Type B pancreatic cell (in vitro differentiated cells): ENCODE data around the gene MASP2. TPM values are rescaled to one million over a fixed set of nuclear protein-coding genes. Genes with fewer than 3 reads are reported as not detected.
"Not testable (repeated sequence)": the region's sequence is repeated elsewhere in the genome, so short reads cannot be mapped to it uniquely, and the experiment has no call there.

ENCODE experiments used
- DNase-seq: peaks from one replicate; pipeline ENCODE4 v3.0.0; 2021; ENCODE audit warnings: mixed read lengths; ENCODE audit not compliant: unreplicated experiment; ENCODE audit errors: extremely low spot score
- H3K27ac Mint-ChIP-seq: 2 replicates; pipeline ENCODE4 v1.8.0; 2021; ENCODE audit warnings: mild to moderate bottlenecking, mixed read lengths
- H3K27me3 Mint-ChIP-seq: 2 replicates; pipeline ENCODE4 v1.8.0; 2021; ENCODE audit warnings: mixed read lengths
- H3K36me3 Mint-ChIP-seq: 2 replicates; pipeline ENCODE4 v1.8.0; 2021; ENCODE audit warnings: mixed read lengths
- H3K4me1 Mint-ChIP-seq: one replicate; pipeline ENCODE4 v1.8.0; 2021; ENCODE audit warnings: mixed read lengths; ENCODE audit not compliant: unreplicated experiment
- H3K4me3 Mint-ChIP-seq: 2 replicates; pipeline ENCODE4 v1.8.0; 2021; ENCODE audit warnings: mild to moderate bottlenecking, mixed read lengths
- H3K9me3 Mint-ChIP-seq: 2 replicates; pipeline ENCODE4 v1.8.0; 2021; ENCODE audit warnings: mixed read lengths
- total RNA-seq: library from RNA; stranded (reverse); gene quantifications from 2 replicates; pipeline ENCODE4 v1.2.1, GENCODE V29; 2021; ENCODE audit warnings: low replicate concordance
- TF ChIP-seq, protein P1 (sequence below): fragments of 200-600 bp; sonication (generic); conservative IDR thresholded peaks from 2 replicates; pipeline ENCODE4 v1.5.0; 2021; ENCODE audit warnings: antibody characterized with exemption, mild to moderate bottlenecking

Gene MASP2
- total RNA-seq, 1 donor from 2014 or later: 0.34 TPM

DNA sequence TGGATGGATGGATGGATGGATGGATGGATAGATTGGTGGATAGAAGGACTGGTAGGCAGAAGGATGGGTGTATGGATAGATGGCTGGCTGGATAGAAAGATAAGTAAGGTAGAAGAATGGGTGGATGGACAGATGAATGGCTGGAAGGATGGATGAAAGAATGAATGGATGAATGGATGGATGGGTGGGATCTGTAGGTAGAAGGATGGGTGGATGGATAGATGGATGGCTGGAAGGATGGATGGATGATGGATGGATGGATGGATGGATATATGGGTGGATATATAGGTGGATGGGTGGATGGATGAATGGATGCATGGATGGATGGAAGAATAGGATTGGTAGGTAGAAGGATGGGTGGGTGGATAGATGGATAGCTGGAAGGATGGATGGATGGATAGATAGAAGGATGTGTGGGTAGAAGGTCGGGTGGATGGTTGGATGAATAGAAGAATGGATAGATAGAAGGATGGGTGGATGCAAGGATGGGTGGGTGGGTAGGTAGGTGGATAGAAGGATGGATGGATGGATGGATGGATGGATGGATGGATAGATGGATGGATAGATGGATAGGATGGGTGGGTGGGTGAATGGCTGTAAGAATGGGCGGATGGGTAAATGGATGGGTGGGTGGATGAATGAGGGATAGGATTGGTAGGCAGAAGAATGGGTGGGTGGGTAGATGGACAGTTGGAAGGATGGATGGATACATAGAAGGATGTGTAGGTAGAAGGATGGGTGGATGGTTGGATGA lies 7.5 kb downstream of the MASP2 start:
- no peak for DNase-seq
- no peak overlapping the region for H3K27ac Mint-ChIP-seq
- H3K4me1 Mint-ChIP-seq: peaks cover 6% of the 10 kb centered on the region
- H3K9me3 Mint-ChIP-seq: no peaks in the 10 kb centered on the region
- H3K27me3 Mint-ChIP-seq: peaks cover 7% of the 10 kb centered on the region
- TF ChIP-seq, protein P1, sequence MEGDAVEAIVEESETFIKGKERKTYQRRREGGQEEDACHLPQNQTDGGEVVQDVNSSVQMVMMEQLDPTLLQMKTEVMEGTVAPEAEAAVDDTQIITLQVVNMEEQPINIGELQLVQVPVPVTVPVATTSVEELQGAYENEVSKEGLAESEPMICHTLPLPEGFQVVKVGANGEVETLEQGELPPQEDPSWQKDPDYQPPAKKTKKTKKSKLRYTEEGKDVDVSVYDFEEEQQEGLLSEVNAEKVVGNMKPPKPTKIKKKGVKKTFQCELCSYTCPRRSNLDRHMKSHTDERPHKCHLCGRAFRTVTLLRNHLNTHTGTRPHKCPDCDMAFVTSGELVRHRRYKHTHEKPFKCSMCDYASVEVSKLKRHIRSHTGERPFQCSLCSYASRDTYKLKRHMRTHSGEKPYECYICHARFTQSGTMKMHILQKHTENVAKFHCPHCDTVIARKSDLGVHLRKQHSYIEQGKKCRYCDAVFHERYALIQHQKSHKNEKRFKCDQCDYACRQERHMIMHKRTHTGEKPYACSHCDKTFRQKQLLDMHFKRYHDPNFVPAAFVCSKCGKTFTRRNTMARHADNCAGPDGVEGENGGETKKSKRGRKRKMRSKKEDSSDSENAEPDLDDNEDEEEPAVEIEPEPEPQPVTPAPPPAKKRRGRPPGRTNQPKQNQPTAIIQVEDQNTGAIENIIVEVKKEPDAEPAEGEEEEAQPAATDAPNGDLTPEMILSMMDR: no peak
- H3K4me3 Mint-ChIP-seq: no peak overlapping the region
- H3K36me3 Mint-ChIP-seq: no peaks in the 10 kb centered on the region

DNA sequence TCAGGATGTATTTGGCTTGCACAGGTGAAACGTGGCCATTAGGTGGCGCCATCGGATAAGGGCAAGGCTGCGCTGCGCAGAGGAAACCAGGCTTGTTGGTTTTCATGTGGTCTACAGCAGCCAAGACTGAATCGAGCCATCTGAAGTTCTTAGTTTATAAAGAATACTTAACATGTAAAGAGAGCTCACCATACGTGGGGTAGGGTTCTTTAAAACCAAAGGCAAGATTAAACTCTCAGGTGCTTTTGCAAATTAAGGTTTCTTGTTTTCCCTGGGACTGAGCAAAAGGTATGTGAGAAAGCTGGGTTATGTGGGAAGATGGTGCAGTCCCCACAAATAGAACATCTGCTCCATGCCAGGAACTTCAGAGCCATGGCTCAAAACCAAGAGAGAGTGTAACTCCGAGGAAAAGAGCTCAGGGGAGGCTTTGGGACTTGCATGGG lies 9.3 kb downstream of the MASP2 start:
- peaks cover 7% of the 10 kb centered on the region for H3K27me3 Mint-ChIP-seq
- no peaks in the 10 kb centered on the region for H3K36me3 Mint-ChIP-seq
- H3K4me3 Mint-ChIP-seq: no peak overlapping the region
- DNase-seq: no peak
- peaks cover 6% of the 10 kb centered on the region for H3K4me1 Mint-ChIP-seq
- no peak overlapping the region for H3K27ac Mint-ChIP-seq
- no peaks in the 10 kb centered on the region for H3K9me3 Mint-ChIP-seq
- TF ChIP-seq, protein P1: peak; percentile 99

- not testable (repeated sequence) for H3K27me3 Mint-ChIP-seq, H3K36me3 Mint-ChIP-seq, H3K4me1 Mint-ChIP-seq, H3K4me3 Mint-ChIP-seq, DNase-seq, H3K9me3 Mint-ChIP-seq, H3K27ac Mint-ChIP-seq
Measured at GRCh38 chr1:11037019-11037739, 9.9 kb downstream of the MASP2 start.

- no peak for DNase-seq
- H3K4me3 Mint-ChIP-seq: no peak overlapping the region
- H3K9me3 Mint-ChIP-seq: no peaks in the 10 kb centered on the region
- H3K36me3 Mint-ChIP-seq: peaks cover 13% of the 10 kb centered on the region
- TF ChIP-seq, protein P1: no peak
- no peaks in the 10 kb centered on the region for H3K27me3 Mint-ChIP-seq
- no peaks in the 10 kb centered on the region for H3K4me1 Mint-ChIP-seq
- H3K27ac Mint-ChIP-seq: no peak overlapping the region
Measured at GRCh38 chr1:11031624-11032262, 15.3 kb downstream of the MASP2 start.

- H3K9me3 Mint-ChIP-seq: no peaks in the 10 kb centered on the region
- DNase-seq: no peak
- no peaks in the 10 kb centered on the region for H3K4me1 Mint-ChIP-seq
- H3K36me3 Mint-ChIP-seq: peaks cover 19% of the 10 kb centered on the region
- no peak overlapping the region for H3K4me3 Mint-ChIP-seq
- TF ChIP-seq, protein P1: no peak
- no peaks in the 10 kb centered on the region for H3K27me3 Mint-ChIP-seq
- no peak overlapping the region for H3K27ac Mint-ChIP-seq
Measured at GRCh38 chr1:11030865-11031264, 16.2 kb downstream of the MASP2 start.

DNA sequence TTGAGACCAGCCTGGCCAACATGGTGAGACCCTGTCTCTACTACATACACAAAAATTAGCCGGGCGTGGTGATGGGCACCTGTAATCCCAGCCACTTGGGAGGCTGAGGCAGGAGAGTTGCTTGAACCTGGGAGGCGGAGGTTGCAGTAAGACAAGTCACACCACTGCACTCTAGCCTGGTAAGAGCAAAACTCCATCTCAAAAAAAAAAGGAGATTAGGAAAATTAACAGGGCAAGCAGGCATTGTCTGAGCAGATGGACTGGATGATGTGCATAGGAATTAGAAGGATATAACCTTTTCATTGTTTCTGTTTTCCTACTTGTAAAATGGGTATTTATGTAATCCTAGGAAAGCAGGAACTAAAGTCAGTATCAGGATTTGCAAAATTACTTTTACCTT lies 19.0 kb downstream of the MASP2 start:
- Mint-ChIP-seq H3K4me3 (no peak overlapping the region), H3K27ac (no peak overlapping the region), H3K9me3 (no peaks in the 10 kb centered on the region), H3K4me1 (no peaks in the 10 kb centered on the region), H3K27me3 (no peaks in the 10 kb centered on the region), H3K36me3 (peaks cover 36% of the 10 kb centered on the region)
- DNase-seq: no peak
- TF ChIP-seq, protein P1: no peak
